Epithelial cell of esophagus (primary cell): ENCODE data around the gene TAL1.

ENCODE experiments used
- DNase-seq: peaks from one replicate; pipeline ENCODE4 v3.0.0; 2010; ENCODE audit warnings: low read depth
- H3K4me3 ChIP-seq: 2 replicates; pipeline ENCODE4 v1.5.1; 2011; ENCODE audit warnings: mild to moderate bottlenecking, low read length, control low read depth
- TF ChIP-seq, protein P1 (sequence below): IDR thresholded peaks from 2 replicates; pipeline ENCODE4 v1.5.1; 2011; ENCODE audit warnings: low read depth, mild to moderate bottlenecking, low read length, control low read depth, inconsistent platforms; ENCODE audit not compliant: insufficient read depth; ENCODE audit errors: missing control alignments

The TAL1 gene

DNA sequence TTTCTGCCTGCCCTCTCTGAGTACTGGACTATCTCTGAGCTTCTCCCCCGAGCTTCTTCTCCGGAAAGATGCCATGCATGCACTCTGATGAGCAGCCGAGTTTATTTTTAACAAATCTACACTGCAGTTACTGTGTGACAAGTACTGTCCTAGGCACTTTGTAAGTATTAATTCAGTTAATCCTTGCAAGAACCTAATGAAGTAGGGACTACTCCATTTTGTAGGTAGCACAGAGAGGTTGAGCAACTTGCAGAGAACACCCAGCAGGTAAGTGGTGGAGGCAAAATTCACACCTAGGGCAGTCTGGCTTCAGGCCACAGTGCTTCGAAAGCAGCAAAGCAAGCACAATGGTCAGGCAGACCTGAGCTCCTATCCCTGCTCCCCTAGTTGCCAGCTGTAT is 3.8 kb upstream of the TAL1 start:
- TF ChIP-seq, protein P1, sequence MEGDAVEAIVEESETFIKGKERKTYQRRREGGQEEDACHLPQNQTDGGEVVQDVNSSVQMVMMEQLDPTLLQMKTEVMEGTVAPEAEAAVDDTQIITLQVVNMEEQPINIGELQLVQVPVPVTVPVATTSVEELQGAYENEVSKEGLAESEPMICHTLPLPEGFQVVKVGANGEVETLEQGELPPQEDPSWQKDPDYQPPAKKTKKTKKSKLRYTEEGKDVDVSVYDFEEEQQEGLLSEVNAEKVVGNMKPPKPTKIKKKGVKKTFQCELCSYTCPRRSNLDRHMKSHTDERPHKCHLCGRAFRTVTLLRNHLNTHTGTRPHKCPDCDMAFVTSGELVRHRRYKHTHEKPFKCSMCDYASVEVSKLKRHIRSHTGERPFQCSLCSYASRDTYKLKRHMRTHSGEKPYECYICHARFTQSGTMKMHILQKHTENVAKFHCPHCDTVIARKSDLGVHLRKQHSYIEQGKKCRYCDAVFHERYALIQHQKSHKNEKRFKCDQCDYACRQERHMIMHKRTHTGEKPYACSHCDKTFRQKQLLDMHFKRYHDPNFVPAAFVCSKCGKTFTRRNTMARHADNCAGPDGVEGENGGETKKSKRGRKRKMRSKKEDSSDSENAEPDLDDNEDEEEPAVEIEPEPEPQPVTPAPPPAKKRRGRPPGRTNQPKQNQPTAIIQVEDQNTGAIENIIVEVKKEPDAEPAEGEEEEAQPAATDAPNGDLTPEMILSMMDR = no peak
- no peak for DNase-seq
- H3K4me3 ChIP-seq = no peak overlapping the region

DNA sequence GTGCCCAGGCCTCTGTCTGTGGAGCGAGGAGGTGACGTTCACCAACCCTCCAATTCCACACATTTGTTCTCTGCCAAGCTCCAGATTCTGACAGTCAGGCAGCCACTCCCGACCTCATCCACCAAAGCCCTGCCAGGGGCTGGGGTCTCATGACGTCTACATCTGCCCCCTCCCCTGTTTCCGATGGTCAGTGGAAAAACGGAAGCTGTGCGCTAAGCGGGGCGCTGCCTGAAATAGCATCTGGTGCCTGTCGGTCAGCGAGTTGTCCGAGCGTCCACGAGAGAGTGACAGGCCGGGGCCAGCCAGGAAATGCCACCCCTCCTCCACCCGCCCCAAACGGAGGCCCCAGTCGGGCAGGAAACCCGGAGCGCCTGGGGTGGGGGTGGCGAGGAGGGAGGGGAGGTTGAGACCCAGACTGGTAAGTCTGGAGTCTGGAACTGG is 3.2 kb upstream of the TAL1 start:
- no peak overlapping the region for H3K4me3 ChIP-seq
- no peak for DNase-seq
- TF ChIP-seq, protein P1 = no peak

DNA sequence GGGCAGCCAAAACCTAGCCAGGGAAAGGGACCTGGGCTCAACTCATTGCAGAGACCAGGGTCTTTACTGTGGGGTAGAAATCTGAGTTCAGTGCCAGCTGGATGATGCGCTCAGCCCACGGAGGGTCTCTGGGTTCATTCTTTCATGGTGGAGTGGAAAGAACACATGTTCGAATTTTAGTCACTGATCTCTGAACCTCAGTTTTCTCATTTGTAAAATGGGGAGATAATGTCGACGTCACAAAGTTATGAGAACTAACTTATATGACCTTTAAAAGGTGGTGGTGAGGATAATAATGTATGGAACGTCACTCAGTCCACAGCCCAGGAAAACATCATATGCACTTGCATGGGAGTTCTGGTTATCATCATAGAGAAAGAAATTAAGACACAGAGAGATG is 1.2 kb upstream of the TAL1 start:
- H3K4me3 ChIP-seq = no peak overlapping the region
- TF ChIP-seq, protein P1 = no peak
- DNase-seq = no peak

DNA sequence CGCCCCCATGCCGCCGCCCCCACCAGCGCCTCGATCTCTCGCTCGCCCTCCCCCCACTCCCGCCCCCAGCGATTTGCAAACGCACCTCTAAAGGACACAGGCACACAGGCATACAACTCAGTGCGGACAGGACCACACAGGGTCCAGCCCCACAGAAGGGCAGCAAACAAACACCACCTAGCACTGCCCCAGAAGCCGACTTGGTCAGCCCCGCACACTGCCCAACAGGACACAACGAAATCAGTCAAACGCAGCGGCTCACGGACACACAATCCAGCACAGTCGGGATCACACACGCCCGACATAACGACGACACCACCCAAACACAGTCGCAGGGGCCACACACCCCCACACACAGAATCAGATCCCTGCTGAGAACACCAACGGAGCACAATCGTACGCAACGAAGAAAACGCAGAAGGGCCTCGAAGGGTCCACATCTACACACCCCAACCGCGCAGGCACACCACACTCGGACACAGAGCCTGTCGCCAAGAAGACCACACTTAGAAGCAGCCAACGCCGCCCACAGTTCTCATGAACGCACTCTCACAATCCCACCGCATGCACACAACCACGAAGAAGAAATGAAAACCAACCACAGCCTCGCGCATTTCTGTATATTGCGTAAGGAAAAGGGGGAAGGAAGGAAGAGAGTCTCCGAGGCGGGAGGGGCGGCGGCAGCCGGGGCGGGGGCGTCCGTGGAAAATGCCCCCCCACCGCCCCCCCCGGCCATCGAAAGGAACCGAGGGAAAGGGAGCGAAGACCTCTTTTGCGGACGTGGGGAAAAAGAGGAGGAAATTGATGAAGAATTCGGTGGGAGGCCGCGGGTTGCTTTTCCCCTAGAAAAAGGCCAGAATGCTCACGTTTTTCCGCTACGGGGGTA is 481 bp downstream of the TAL1 start:
- TF ChIP-seq, protein P1 = no peak
- DNase-seq = peak; percentile 33
- no peak overlapping the region for H3K4me3 ChIP-seq

DNA sequence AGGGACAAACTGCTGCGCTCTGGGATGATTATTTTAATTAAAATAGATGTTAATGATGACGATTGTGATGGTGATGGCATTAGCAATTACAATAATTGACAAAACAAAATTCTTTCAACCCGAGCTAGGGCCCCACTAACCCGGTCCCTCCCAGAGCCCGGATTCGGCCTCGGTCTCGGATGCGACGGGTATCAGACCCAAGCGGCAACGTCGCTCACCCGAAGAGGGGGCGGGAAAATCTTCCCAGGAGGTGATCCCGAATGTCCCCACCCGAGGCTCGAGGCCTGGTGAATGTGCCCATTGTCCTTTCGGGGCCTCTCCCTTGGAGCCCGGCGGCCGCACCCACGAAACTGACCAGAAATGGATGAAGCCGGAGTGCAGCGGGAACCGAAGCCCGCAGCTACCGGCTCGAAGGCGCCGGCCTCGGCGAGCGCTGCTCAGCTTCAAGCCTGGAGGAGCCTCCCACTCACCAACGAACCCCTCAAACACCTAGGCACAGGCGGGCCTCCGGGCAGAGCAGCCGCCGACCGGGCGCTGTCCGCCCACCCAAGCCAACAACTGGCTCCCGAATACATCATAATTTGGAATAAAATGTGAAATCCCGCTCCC is 1.2 kb downstream of the TAL1 start:
- H3K4me3 ChIP-seq = no peak overlapping the region
- TF ChIP-seq, protein P1 = no peak
- DNase-seq = peak; percentile 9

DNA sequence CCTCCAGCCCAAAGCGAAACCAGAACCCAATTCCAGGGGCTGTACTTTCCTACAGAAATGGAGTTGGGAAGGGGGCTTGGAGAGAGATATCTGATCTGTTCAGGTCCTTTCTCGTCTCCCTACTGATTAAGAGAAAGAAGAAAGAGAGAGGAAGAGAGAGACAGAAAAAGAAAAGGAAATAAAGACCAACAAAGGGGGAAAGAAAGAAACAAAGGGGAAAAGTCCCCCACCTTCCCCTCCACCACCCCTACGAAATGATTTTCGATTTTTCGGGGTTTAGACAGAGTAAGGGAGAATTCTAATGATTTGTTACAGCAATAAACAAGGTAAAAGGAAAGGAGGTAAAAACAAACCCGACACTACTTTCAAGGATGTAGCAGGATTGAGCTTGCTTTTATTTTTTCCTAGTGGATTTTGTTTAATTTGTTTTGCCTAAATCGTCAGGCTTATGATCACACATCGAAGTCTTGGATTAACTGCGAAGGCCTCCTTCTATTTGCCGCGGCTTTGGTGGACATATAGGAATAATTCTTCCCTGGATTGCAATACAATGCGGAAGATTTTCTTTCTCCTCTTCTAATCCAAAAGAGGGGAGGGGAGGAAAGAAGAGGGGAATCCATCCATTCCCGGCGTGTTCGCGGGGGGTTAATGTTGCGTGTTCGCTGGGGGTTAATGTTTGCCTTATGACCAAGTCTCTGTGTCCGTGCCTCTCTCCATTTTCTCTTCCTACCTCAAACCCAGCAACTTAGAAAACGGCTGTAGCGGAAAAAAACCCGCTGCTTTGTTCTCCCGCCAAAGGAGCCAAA is 1.9 kb downstream of the TAL1 start:
- TF ChIP-seq, protein P1 = no peak
- no peak for DNase-seq
- H3K4me3 ChIP-seq = no peak overlapping the region
